Measurements from ENCODE around the gene NHSL1. TPM values are rescaled to one million over a fixed set of nuclear protein-coding genes. Genes with fewer than 3 reads are reported as not detected.

NHSL1 gene
- total RNA-seq, 1 experiment from 2014 or later: 41.9 TPM

- Mint-ChIP-seq H3K27ac (ENCODE audit: unreplicated experiment) (no peak overlapping the region), H3K27me3 (ENCODE audit: insufficient read depth, unreplicated experiment) (no peaks in the 10 kb centered on the region), H3K9me3 (ENCODE audit: unreplicated experiment) (no peaks in the 10 kb centered on the region), H3K4me1 (ENCODE audit: low read depth, unreplicated experiment) (no peaks in the 10 kb centered on the region), H3K4me3 (ENCODE audit: unreplicated experiment) (no peak overlapping the region), H3K36me3 (ENCODE audit: insufficient read depth, unreplicated experiment) (no peaks in the 10 kb centered on the region)
- ChIA-PET CTCF (no interaction called here), POLR2A (no interaction called here)
- BruUV-seq (replicated peaks): no TSS peak
- TF ChIP-seq CTCF (IDR thresholded peaks at IDR 0.05; ENCODE audit: insufficient read depth in 1 of 2, low read depth in 1 of 2, low read length in 1 of 2, severe bottlenecking in 1 of 2, unreplicated experiment in 1 of 2): no peak
- no peak overlapping the region for H3K4me3 ChIP-seq (ENCODE audit: low read depth, low read length)
- H3K4me1 ChIP-seq: no peaks in the 10 kb centered on the region
- no peak for DNase-seq
- no peaks in the 10 kb centered on the region for H3K36me3 ChIP-seq (ENCODE audit: control insufficient read depth, insufficient read depth, low read length)
- H3K9me3 ChIP-seq: no peaks in the 10 kb centered on the region
- intact Hi-C loops (cut with micrococcal nuclease; ENCODE audit: unreplicated experiment): no loop called here
- H3K27me3 ChIP-seq (replicated peaks; ENCODE audit: control insufficient read depth, insufficient read depth, low read length): no peaks in the 10 kb centered on the region
Observed at GRCh38 chr6:138396709-138397108, 102.6 kb downstream of the NHSL1 start.

- intact Hi-C loops (cut with micrococcal nuclease; ENCODE audit: unreplicated experiment): no loop called here
- H3K27me3 ChIP-seq (replicated peaks; ENCODE audit: control insufficient read depth, insufficient read depth, low read length): no peaks in the 10 kb centered on the region
- peaks cover 6% of the 10 kb centered on the region for H3K4me1 Mint-ChIP-seq (ENCODE audit: low read depth, unreplicated experiment)
- H3K27me3 Mint-ChIP-seq (ENCODE audit: insufficient read depth, unreplicated experiment): no peaks in the 10 kb centered on the region
- H3K9me3 Mint-ChIP-seq (ENCODE audit: unreplicated experiment): no peaks in the 10 kb centered on the region
- peak overlapping the region; percentile 7 for H3K27ac Mint-ChIP-seq (ENCODE audit: unreplicated experiment)
- POLR2A ChIA-PET: no interaction called here
- TF ChIP-seq CTCF (IDR thresholded peaks at IDR 0.05; ENCODE audit: insufficient read depth in 1 of 2, low read depth in 1 of 2, low read length in 1 of 2, severe bottlenecking in 1 of 2, unreplicated experiment in 1 of 2): no peak
- no TSS peak for BruUV-seq (replicated peaks)
- no peak for DNase-seq
- no peak overlapping the region for H3K4me3 ChIP-seq (ENCODE audit: low read depth, low read length)
- H3K9me3 ChIP-seq: no peaks in the 10 kb centered on the region
- H3K36me3 ChIP-seq (ENCODE audit: control insufficient read depth, insufficient read depth, low read length): no peaks in the 10 kb centered on the region
- peaks cover 3% of the 10 kb centered on the region; the same call in 1 of the 2 replicates for H3K4me1 ChIP-seq
- H3K36me3 Mint-ChIP-seq (ENCODE audit: insufficient read depth, unreplicated experiment): no peaks in the 10 kb centered on the region
- CTCF ChIA-PET: no interaction called here
- H3K4me3 Mint-ChIP-seq (ENCODE audit: unreplicated experiment): no peak overlapping the region
Observed at GRCh38 chr6:138393871-138394783, 105.2 kb downstream of the NHSL1 start.

- CTCF ChIA-PET: no interaction called here
Observed at GRCh38 chr6:138389551-138389950, 109.7 kb downstream of the NHSL1 start.

More at GRCh38 chr6:138389551-138389950, 109.7 kb downstream of the NHSL1 start:
- Histone ChIP-seq H3K36me3 (ENCODE audit: control insufficient read depth, insufficient read depth, low read length) (no peaks in the 10 kb centered on the region), H3K9me3 (no peaks in the 10 kb centered on the region), H3K4me3 (ENCODE audit: low read depth, low read length) (no peak overlapping the region), H3K4me1 (peaks cover 25% of the 10 kb centered on the region; the same call in 1 of the 2 replicates), H3K27me3 (replicated peaks; ENCODE audit: control insufficient read depth, insufficient read depth, low read length) (no peaks in the 10 kb centered on the region)
- no peak for TF ChIP-seq CTCF (IDR thresholded peaks at IDR 0.05; ENCODE audit: insufficient read depth in 1 of 2, low read depth in 1 of 2, low read length in 1 of 2, severe bottlenecking in 1 of 2, unreplicated experiment in 1 of 2)
- POLR2A ChIA-PET: no interaction called here
- intact Hi-C loops (cut with micrococcal nuclease; ENCODE audit: unreplicated experiment): no loop called here
- H3K36me3 Mint-ChIP-seq (ENCODE audit: insufficient read depth, unreplicated experiment): no peaks in the 10 kb centered on the region
- H3K27me3 Mint-ChIP-seq (ENCODE audit: insufficient read depth, unreplicated experiment): no peaks in the 10 kb centered on the region
- no TSS peak for BruUV-seq (replicated peaks)
- no peaks in the 10 kb centered on the region for H3K9me3 Mint-ChIP-seq (ENCODE audit: unreplicated experiment)
- no peak overlapping the region for H3K4me3 Mint-ChIP-seq (ENCODE audit: unreplicated experiment)
- no peak for DNase-seq
- H3K4me1 Mint-ChIP-seq (ENCODE audit: low read depth, unreplicated experiment): peaks cover 21% of the 10 kb centered on the region
- no peak overlapping the region for H3K27ac Mint-ChIP-seq (ENCODE audit: unreplicated experiment)
